GM20431 (cell line): ENCODE results near the gene ZNF462.

ENCODE experiments used
- in situ Hi-C: fragments of 300-500 bp; cut with MseI, MboI; formaldehyde crosslinking; loops from one replicate; pipeline ENCODE4 v1.15.0; 2020; ENCODE audit warnings: low sequenced_read_pairs; ENCODE audit not compliant: unreplicated experiment

The ZNF462 gene

DNA sequence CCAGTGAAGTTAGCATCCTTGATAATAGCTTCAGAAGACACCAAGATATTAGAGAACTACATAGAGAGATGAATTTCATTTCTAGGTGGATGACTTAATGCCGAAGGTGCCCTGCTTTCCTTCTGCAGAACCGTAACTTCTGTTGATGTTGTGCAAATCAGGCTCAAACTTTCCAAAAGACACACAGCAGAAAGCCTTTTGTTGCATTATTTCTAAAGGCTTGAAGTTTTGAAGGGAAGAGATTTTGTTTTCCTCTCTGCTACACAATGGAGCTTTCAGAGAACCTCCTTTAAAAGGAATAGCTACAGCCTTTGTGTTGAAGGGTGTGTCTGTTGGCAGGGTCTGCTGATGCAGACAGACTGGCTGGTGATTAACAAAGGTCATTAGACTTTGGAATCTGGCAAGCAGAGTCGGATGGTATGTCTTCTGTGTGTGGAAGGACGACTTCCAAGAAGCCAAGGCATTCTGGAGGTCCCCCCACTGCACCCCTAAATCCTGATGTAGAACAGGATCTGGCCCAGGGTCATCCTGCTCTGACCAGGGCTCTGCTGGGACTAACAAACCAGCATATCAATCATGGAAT is 57.8 kb downstream of the ZNF462 start:
- in situ Hi-C loops, result no loop called here

DNA sequence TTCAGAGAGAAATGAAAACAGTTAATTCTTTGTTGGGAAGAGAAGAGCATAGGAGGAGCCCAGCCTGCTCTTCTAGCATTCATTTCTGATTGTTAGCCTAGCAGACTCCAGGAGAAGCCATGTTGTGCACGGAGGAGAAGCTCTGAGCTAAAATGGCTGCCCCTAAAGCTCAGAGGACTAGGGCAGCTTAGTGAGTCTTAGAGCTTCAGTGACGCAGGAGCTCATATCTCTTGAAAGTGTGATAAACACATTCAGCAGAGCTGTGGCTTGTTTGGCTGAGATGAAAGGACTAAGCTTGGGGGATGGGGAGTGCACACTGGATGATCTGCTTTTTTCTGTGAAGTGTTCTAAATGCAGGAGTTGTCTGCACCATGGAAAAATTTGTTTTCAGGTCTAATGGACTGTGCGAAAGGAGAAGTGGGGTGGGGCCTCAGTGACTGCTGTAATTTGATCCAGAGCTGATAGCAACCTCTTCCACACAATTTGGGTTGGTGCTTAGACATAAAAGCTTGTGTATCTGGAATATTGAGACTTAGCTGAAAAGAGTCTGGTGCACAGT is 58.5 kb downstream of the ZNF462 start:
- in situ Hi-C loops, result no loop called here

DNA sequence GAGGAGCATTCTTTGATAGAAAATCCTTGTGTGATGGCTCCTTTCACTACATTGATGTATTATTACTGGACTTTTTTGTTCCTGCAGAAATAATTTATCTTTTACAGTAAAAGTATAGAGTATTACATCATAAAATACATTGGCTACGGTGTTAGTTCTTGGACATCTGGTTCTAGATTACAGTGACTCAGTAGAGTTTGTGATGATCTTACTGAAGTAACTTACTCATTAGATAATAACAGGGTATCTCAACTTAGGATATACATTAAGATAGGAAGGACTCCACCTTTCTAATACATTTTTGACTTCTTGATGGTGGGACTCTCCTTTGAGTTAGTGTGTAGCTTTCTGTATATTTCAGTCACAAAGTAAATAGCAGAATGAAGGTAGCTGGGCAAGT is 59.1 kb downstream of the ZNF462 start:
- in situ Hi-C loops, result no loop called here

DNA sequence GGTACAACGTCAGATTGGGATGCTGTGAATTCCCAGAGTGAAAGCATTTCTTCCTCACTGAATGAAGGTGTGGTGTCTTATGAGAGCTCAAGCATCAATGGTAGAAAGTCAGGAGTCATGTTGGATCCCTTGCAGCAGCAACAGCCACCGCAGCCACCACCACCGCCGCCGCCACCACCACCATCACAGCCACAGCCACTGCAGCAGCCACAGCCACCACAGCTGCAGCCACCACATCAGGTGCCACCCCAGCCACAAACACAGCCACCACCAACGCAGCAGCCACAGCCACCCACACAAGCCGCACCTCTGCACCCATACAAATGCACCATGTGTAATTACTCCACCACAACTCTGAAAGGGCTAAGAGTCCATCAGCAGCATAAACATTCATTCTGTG is 62.4 kb downstream of the ZNF462 start:
- in situ Hi-C loops, result no loop called here

DNA sequence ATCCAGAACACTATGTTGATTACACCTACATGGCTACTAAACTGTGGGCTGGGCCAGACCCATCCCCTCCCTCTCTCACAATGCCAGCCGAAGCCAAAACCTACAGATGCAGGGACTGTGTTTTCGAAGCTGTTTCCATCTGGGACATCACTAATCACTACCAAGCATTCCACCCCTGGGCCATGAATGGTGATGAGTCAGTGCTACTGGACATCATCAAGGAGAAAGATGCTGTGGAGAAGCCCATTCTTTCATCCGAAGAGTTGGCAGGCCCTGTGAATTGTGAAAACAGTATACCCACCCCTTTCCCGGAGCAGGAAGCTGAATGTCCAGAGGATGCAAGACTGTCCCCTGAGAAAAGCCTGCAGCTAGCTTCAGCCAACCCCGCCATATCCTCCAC is 65.0 kb downstream of the ZNF462 start:
- in situ Hi-C loops, result no loop called here

DNA sequence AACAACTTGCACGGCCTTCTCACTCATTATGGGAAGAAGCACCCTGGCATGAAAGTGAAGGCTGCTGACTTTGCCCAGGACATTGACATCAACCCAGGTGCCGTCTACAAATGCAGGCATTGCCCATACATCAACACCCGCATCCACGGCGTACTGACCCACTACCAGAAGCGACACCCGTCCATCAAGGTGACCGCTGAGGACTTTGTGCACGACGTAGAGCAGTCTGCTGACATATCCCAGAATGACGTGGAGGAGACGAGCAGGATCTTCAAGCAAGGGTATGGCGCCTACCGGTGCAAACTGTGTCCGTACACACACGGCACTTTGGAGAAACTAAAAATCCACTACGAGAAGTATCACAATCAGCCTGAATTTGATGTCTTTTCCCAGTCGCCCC is 65.4 kb downstream of the ZNF462 start:
- in situ Hi-C loops, result no loop called here

DNA sequence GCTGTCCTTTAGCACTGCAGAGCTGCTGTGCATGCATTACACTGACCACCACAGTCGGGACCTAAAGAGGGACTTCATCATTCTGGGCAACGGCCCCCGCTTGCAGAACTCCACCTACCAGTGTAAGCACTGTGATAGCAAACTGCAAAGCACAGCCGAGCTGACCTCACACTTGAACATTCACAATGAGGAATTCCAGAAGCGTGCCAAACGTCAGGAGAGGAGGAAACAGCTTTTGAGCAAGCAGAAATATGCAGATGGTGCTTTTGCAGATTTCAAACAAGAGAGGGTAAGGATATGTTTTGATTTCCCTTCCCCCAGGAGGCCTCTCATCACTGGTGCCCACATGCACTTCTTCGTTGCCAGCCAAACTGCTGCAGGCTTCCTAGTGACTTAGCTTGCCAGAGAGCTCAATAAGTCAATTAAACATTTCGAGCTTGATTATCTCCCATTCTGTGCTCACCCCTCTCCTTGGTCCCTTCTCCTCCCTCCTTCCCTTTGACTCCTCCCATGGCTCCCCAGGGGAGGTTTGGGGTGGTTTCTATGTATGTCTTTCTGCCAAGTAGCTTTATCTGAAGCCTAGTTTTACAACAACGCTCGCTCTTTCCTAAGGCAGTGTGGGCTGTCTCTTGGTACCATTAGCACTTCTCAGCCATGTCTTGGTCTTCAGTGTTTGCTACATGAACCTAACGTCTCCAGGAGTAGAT is 66.7 kb downstream of the ZNF462 start:
- in situ Hi-C loops, result no loop called here

DNA sequence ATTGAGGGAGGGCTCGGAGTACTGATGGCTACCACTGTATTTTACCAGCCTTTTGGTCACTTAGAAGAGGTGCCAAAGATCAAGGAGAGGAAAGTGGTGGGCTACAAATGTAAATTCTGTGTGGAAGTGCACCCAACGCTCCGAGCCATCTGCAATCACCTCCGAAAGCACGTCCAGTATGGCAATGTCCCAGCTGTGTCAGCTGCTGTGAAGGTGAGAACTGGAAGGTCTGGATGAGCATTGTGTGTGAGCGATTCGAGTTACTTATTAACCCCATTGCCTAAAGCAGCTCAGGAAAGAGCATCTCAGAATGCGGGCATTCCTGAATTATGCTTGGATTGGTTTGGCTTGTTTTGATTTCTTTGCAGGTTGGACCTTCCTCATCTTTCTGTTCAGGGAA is 67.5 kb downstream of the ZNF462 start:
- in situ Hi-C loops, result no loop called here

DNA sequence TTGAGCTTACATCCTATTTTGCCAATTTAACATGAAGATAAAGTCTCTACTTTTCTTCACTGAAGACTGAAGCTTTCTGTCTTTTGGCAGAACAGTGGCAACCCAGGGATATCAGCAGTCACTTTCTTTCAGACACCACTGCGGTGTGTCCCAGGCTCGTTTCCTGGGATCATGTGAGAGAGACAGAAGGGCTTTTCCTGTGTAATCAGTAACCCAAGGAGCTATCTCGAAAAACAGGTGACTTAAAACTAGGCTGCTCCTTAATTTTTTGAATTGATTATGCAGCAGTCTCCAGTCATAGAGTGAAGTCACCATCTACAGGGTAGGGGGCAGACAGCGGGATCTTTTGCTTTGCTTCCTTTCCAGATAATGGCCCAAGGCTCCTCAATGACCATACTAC is 68.5 kb downstream of the ZNF462 start:
- in situ Hi-C loops, result no loop called here

DNA sequence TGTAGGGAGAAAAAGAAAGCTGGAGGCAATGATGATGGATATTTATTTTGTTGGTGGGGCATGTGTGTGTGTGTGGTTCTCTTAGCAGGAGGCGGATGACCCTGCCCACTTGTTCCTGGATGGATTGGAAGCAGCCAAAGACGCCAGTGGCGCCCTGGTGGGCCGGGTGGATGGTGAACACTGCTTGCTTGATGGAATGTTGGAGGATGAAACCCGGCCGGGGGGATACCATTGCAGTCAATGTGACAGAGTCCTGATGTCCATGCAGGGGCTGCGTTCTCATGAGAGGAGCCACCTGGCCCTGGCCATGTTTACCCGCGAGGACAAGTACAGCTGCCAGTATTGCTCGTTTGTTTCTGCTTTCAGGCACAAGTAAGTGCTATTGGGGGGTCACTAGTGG is 69.2 kb downstream of the ZNF462 start:
- in situ Hi-C loops, result no loop called here

DNA sequence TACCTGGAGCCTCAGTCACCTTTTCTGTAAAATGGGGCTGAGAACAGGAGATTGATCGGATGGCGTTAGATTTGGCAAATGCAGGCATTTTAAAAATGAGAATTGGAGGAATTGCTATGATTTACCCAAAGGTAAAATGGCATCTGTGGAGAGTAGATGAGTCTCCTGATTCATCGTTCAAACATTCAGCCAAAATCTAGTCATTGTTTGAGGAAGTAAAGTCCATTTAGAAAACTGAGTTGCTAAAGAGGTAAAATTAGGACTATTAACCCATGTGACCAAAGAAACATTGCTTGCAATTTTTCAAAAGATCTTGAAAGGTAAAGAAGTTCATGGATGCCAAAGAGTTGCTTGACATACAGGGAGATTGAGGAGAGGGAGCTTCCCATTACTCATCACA is 69.7 kb downstream of the ZNF462 start:
- in situ Hi-C loops, result no loop called here

DNA sequence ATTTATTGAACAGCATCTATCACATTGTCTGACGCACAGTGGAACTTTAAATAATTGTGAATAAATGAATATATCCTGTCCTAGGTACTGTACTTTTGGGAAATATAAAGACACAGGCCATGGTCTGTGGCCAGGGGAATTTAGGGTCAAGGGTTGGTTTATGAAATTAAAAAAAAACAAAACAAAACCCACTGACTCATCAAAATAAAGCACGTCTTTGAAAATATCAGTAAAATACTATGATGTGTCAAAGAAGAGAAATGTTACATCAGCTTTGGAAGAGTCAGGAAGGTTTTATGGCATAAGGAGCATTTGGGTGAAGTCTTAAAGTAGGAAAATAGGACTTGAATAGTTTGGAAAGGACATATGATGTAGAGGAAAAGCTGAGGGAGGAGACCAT is 70.5 kb downstream of the ZNF462 start:
- in situ Hi-C loops, result no loop called here

DNA sequence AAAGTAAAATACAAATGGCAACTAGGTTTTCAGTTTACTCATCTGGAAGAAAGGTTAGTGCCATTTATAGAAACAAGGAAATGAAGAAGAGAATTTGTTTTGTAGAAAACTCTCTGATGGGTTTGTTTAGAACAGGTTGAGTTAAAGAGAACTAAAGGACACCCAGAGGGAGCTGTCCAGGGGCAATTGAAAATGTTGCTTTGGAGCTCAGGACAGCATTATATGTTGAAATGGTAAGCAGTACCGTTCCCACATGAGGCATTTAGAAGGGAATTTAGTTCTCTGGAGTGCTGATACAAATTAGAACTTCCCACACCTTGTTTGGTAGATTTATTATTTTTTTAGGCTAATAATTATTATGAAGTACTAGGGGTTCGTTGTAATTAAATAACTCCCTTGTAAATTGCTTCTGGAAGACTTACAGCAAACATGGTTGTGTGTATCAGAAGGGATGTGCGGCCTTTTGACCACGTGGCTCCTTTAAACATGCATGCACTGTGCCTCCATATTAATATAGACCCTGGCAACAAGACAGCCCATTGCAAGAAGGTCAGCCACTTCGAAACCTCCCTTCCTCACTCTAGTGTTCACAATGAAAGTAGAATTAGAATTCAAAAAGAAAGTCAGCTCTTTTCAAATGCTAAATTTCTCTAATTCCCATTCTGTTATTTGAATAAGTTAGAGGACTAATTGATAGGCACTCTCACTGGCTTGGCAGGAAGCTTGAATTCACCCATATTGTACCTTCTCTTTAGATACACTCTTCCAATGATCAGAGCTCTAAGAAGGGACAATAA is 71.7 kb downstream of the ZNF462 start:
- in situ Hi-C loops, result no loop called here

DNA sequence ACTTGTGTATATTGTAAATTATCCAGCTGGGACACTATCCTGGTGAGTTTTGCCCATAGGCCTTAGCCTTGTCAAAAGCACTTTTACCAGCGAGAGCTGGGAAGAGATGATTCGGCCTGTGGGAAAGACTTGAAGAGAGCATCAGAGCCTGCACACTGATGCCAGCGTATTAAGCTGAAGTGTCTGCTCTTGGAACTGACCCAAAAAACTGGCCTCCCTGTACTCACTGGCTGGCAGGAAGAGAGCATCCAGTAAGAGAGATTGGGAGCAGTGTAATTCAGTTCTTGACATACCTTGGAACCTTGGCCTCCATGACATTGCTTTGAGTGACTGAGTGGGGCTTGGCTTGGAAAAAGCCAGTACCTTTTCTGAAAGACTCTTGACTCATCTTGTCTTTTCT is 73.7 kb downstream of the ZNF462 start:
- in situ Hi-C loops, result no loop called here

DNA sequence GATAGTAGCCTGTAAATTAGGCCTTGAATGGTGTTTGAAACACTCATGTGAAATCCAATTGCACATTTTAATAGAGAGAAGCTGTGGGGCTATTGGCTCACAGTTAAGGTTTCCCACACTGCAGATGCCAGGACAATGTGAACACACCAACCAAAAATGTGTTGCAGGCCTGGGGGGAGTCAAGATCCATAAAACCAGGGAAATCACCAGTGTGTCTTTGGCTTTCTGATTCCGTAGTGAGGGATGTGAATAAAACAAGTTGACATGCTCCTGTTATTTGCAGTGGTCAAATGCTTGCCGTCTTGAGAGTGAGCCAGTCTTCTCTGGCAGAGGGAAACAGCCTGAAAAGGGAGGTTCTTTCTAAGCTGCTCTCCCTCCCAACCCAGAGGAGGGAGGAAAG is 79.0 kb downstream of the ZNF462 start:
- in situ Hi-C loops, result no loop called here

DNA sequence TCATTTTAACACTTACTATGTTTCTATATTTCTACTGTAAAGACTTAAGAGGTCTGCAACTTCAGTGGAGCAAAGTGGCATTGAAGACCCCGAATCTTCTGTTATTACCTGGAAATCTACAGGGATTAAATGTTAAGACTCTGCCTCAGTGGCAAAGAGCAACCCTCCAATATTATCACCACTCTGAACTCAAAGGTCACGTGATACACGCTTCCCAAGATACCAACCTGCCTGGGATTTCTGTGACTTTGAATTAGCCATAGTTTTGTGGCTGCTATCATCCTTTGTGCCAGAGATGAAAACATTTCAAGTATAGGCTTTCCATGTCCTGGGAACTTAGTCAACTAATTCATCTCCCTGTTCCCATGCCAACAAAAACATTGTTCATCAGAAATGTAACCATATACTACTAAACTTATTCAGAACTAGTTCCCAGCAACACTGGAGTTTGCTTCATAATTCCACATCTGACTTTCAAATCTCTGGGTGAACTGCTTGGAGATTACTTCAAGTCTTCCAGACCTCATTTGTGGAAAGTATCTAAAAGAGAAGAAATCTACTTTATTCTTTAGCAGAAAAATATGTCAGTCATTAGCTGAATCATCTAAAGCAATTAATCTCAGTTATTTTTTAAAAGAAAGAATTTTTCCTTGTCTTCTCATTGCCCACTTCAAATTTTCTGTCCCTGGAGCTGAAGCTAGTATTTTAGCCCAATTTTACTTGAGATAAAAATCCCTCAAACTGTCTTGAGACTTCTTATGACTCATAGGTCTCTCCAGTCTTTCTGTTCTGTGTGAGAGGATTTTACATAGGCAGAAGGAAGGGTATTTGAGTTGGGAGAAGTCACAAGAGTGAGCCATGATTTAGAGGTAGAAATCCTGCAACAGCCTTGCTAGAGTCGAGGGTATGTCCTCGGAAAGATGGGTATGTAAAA is 83.0 kb downstream of the ZNF462 start:
- in situ Hi-C loops, result no loop called here

DNA sequence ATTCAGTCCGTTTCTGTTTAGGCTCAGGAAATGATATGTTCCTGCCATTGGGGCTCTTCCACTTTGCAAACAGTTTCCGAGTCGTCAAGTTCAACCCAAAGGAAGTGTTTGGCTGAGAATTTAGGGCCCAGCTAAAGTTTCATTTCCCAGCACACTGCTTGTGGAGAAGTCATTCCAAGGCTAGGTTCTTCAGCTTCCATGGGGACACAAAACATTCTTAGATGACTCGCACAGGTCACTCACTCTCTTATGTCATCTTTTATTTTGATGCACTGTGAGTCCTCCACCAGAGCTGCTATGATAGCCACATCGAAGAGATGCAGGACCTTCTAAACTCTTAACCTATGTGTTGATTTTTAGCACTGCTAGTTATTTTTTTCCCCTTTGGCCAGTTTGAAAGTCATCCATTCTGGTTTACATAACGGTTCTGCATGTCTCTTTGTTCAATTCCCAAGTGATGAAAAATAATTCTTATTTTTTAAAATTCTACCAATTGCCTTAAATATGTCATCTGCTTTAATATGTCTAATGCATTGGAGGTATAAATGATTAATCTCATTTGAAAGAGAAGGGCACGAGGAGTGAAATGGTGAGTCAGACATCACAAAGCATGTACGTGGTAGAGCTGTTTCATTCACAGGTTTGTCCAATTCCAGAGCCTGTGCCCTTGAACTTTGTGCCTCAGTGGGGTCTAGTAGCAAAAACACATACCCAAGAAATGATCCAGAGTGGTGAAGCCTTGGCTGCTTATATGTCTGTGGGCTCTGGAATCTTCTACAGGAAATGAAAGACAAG is 84.3 kb downstream of the ZNF462 start:
- in situ Hi-C loops, result no loop called here

DNA sequence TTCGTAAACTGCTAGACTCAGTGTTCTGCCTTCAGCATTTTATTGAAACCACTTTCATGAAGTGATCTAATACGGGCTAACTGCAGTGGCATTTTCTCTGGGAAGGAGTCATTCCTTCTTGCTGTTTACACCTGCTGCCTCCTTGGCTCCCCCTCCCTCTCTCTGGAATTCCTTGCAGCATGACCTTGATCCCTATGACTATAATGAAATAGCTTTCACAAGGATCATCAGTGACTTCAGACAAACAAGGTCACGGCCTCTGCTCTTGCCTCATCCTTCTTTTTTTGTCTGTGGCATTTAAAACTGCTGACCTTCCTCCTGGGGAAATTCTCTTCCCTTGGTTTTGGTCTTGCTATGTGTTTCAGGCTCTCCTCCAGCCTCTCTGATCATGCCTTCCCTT is 90.2 kb downstream of the ZNF462 start:
- in situ Hi-C loops, result no loop called here

DNA sequence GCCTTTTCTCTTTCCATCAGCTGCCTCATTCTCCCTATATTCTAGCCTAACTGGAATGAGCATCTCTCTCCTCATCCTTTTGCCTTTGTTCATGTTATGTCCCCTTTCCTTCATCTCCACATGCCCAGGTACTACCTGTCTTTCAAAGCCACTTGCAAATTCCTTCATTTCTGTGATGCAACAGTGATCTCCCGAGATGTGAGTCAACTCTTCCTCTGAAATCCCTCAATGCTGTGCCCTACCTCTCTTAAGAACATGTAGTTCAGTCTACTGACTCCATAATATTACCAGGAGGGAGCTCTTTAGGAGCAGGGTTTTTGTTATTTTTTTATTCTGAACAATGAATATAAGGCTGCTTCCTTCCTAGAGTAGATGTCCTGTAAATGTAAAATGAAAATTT is 91.6 kb downstream of the ZNF462 start:
- in situ Hi-C loops, result no loop called here
